Middle frontal gyrus (tissue), 1 donor: ENCODE data around the gene EDEM2.
"Not testable (repeated sequence)": the region's sequence is repeated elsewhere in the genome, so short reads cannot be mapped to it uniquely, and the experiment has no call there.

Experiments
- DNase-seq: peaks from one replicate; pipeline ENCODE4 v3.0.0-alpha.2; 2015; ENCODE audit warnings: low spot score; ENCODE audit errors: extremely low spot score

The EDEM2 gene

GRCh38 chr20:35087791-35088190 is 59.3 kb downstream of the EDEM2 start:
- no peak for DNase-seq

DNA sequence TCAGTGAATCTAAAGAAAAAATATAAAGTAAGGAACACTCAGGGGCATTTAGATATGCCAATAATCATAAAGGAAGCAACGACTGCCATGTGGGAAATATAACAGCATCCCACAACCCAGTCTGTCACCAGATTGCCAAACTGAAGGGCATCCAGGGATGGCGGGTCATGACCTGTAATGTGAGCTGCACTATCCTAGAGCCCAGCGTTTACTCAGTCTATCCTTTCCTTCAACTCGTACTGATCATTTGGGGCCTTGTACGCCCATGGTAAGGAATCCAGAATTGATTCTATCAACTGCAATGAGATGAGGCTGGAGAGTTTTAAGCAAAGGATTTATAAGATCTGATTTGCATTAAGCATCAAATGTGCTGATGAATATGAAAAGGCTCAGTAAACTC is 59.8 kb downstream of the EDEM2 start:
- no peak for DNase-seq

- no peak for DNase-seq
Measured at GRCh38 chr20:35085477-35086225, 61.5 kb downstream of the EDEM2 start.

- no peak for DNase-seq
Measured at GRCh38 chr20:35084998-35085397, 62.1 kb downstream of the EDEM2 start.

DNA sequence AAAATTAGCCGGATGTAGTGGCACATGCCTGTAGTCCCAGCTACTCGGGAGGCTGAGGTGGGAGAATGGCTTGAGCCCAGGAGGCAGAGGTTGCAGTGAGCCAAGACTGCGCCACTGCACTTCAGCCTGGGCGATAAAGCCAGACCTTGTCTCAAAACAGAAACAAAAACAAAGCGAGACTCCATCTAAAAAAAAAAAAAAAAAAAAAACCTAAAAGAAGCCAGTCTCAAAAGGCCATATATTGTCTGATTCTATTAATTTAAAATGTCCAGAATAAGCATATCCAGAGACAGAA is 66.8 kb downstream of the EDEM2 start:
- DNase-seq: not testable (repeated sequence)

- DNase-seq: no peak
Measured at GRCh38 chr20:35079472-35080347, 67.4 kb downstream of the EDEM2 start.

DNA sequence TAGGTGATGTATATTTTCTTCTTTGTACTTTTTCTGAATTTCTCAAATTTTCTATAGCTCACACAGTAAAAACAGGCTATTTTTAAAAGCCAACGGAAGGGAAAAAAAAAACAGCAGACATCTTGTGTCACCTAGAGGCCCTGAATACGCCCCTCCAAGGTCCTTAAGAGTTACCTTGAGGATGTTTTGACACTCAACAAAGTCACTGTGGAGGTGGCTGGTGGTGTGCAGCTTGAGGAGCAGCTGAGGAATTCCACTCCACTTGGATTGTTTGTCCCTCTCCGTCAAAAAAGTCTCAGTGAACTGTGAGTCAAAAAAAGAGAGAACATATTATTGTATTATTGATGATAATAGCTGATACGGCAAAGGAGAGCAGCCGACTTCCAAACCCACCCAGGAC is 69.3 kb downstream of the EDEM2 start:
- DNase-seq: no peak

DNA sequence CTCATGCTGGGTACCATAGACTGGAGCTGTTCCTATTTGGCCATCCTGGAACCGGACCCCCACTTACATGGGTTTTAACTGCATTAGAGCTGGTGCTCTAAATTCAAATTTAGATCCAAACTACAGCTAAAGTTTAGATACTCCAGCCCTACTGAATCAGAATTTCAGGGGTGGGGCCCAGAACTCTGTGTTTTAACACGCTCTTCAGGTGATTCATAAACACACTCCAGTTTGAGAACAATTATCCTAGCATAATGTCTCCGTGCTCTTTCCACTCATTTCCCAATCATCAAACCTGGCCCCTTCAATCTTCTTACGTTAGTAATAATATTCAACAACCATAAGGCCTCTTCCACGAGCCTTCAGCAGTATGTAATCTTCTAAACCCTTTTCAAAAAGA is 69.8 kb downstream of the EDEM2 start:
- no peak for DNase-seq

DNA sequence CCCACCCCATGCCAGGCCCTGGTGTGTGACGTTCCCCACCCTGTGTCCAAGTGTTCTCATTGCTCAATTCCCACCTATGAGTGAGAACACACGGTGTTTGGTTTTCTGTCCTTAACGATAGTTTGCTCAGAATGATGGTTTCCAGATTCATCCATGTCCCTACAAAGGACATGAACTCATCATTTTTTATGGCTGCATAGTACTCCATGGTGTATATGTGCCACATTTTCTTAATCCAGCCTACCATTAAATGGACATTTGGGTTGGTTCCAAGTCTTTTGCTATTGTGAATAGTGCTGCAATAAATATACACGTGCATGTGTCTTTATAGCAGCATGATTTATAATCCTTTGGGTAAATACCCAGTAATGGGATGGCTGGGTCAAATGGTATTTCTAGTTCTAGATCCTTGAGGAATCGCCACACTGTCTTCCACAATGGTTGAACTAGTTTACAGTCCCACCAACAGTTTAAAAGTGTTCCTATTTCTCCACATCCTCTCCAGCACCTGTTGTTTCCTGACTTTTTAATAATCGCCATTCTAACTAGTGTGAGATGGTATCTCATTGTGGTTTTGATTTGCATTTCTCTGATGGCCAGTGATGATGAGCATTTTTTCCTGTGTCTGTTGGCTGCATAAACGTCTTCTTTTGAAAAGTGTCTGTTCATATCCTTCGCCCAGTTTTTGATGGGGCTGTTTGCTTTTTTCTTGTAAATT is 75.5 kb downstream of the EDEM2 start:
- not testable (repeated sequence) for DNase-seq

GRCh38 chr20:35066194-35066593 is 80.9 kb downstream of the EDEM2 start:
- no peak for DNase-seq
